GM21825 (cell line): Measurements from ENCODE around the gene ZNF628.

ENCODE experiments used
- ATAC-seq: cut with Tn5 transposase; IDR thresholded peaks from one replicate; pipeline ENCODE4 v1.9.1; 2021; ENCODE audit warnings: mild to moderate bottlenecking, moderate library complexity; ENCODE audit not compliant: unreplicated experiment

ZNF628 gene

GRCh38 chr19:55527197-55528029 is 51.0 kb downstream of the ZNF628 start:
- ATAC-seq = no peak

- ATAC-seq = no peak
Observed at GRCh38 chr19:55528030-55528803, 51.8 kb downstream of the ZNF628 start.

DNA sequence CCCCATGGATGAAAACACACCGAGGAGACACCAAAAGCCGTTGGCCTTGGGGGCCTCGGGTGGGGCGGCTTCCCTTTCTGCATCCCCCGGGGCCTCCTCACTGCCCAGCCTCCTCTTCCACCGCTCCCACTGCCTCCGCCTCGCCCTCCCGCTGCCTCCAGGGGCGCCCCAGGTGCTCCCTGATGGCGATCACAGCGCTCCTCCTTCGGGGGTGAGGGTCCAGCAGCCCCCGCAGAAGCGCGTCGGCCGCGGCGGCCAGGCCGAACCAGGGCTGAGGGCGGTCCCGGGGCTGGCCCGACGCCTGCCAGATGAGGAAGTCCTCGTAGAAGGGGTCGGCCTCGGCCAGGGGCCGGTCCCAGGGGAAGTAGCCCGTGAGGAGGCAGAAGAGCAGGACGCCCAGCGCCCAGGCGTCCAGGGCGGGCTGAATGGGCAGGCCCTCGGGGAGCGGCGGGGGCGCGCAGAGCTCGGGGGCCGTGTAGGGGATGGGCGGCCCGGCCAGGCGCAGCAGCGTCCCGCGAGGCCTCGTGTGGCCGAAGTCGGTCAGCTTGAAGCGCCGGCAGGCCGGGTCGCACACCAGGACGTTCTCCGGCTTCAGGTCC is 53.3 kb downstream of the ZNF628 start:
- ATAC-seq = no peak

- no peak for ATAC-seq
Observed at GRCh38 chr19:55530996-55531395, 54.6 kb downstream of the ZNF628 start.
